NCI-H128 (cell line): ENCODE data around the gene HMX3.
"Not testable (repeated sequence)": the region's sequence is repeated elsewhere in the genome, so short reads cannot be mapped to it uniquely, and the experiment has no call there.

Experiments used
- DNase-seq: peaks from one replicate; lab custom pipeline; 2025; ENCODE audit not compliant: unreplicated experiment; lab: John Stamatoyannopoulos, UW

Gene HMX3

DNA sequence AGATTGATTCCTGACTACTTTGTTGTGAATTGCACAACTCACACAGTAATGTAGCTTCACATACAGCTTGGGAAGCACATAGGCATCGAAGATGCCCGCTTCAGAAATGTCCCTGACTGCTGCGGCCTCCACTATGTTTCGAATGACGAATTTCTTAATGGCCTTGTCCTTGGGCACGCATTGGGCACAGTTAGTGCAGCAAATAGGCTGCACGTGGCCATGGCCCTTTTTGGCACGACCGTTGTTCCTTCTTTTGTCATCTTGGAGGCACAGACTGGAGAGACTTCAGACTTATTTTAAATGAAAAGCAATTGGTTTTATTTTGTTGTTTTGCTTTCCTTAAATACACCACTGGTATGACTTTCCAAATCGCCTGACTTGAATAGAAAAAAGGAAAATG, 35.8 kb downstream of the HMX3 start:
- DNase-seq = not testable (repeated sequence)

GRCh38 chr10:123175389-123176387, 39.9 kb downstream of the HMX3 start:
- DNase-seq = no peak

DNA sequence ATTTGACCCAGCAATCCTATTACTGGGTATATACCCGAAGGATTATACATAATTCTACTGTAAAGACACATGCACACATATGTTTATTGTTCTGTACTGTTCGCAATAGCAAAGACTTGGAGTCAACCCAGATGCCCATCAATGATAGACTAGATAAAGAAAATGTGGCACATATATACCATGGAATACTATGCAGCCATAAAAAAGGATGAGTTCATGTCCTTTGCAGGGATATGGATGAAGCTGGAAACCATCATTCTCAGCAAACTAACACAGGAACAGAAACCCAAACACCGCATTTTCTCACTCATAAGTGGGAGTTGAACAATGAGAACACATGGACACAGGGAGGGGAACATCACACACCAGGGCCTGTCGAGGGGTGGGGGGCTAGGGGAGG, 42.6 kb downstream of the HMX3 start:
- DNase-seq = not testable (repeated sequence)

DNA sequence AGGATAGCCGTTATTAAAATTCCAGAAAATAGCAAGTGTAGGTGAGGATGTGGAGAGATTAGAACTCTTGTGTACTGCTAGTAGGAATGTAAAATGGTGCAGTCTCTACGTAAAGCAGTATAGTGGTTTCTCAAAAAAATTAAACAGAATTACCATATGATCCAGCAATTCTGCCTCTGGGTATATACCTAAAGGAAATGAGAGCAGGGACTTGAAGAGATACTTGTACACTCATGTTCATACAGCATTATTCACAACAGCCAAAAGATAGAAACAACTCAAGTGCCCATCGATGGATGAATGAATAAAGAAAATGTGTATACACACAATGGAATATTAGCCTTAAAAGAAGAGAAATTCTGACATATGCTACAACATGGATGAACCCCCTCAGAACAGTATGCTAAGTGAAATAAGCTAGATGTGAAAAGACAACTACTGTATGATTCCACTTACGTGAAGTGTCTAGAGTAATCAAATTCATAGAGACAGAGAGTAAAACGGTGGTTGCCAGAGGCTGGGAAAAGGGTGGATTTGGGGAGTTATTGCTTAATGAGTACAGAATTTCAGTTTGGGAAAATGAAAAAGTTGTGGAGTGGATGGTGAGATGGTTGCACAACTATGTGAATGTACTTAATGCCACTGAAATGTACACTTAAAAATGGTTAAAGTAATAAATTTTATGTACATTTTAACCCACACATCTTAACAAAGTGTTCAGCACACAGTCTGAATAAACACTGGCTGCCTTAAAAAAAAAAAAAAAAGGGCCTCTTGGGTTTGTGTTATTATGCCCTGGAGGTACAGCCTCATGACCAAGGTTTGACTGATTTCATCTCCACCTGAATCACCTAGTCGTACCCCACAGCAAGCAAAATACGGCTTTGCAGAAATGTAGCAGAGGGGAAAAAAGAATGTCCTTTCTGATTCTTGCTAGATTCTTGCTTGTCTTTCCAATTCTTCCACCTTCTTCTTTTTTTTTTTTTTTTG, 44.6 kb downstream of the HMX3 start:
- DNase-seq = no peak

GRCh38 chr10:123183724-123184123, 48.0 kb downstream of the HMX3 start:
- DNase-seq = no peak

DNA sequence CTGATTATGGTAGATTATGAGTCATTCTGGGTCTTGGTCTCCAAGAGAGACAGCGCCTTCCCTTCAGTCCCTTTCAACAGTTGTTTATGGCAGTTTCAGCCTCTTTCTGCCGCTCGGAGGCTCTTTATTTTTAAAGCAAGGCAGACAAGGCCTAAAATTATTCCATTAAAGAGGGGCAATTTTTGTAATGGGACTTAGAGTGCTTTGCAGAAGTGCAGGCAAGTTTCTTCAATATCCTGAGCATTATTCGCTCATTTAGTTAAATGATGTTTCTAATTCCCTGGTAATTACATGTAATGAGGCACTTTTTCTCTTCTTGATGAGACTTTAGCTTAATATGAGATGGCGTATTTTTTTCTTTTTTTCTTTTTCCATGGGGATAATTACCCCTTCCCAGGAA, 52.0 kb downstream of the HMX3 start:
- no peak for DNase-seq
